GM18526 (cell line): Measurements from ENCODE around the gene CDH4.

ENCODE experiments used
- POLR2A ChIP-seq: IDR thresholded peaks from 3 replicates; pipeline ENCODE4 v1.6.1; 2011; ENCODE audit not compliant: insufficient read length; ENCODE audit errors: extremely low read depth

Gene CDH4

DNA sequence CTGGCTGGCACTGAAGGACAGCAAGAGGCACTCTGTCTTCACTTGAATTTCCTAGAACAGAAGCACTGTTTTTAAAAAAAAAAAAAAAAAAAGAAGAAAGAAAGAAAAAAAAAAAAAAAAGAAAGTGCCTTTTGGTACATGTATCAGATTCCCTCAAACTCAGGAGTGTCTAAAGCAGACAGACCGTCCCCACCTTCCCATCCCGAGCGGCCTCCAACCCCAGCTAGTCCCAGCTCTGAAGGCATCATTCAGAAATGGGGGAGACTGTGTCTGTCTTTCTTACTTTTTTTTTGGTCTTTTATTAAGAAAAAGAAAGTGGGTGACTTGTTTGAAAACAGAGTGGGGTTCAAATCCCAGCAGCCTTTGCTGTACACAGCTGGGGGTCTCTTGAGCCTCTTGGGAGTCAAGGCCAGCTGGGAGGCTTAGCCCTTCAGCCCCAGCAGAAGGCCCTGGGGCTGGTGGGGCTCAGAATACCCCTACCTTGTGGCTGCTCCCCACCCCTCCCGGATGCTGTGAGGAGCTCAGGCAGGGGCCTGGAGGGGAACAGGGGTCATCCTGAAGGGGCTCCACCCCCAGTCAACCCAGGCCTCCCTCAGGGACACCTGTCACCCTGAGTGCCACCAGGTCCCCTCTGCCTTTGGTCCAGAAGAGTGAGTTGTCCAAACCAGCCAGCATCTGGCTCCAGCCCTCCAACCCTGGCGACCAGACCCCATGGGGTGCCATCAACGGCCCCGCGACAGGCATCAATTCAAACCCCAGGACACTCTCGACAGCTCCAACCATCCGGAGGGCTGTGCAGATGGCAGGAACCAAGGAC is 685.3 kb downstream of the CDH4 start:
- no peak for TF ChIP-seq POLR2A

GRCh38 chr20:61937963-61938838 is 686.1 kb downstream of the CDH4 start:
- no peak for TF ChIP-seq POLR2A

- no peak for TF ChIP-seq POLR2A
These were observed 687.0 kb downstream of the CDH4 start for GRCh38 chr20:61938839-61939690.

GRCh38 chr20:61939691-61940360 is 687.8 kb downstream of the CDH4 start:
- TF ChIP-seq POLR2A: no peak

- no peak for TF ChIP-seq POLR2A
These were observed 688.4 kb downstream of the CDH4 start for GRCh38 chr20:61940491-61940890.

DNA sequence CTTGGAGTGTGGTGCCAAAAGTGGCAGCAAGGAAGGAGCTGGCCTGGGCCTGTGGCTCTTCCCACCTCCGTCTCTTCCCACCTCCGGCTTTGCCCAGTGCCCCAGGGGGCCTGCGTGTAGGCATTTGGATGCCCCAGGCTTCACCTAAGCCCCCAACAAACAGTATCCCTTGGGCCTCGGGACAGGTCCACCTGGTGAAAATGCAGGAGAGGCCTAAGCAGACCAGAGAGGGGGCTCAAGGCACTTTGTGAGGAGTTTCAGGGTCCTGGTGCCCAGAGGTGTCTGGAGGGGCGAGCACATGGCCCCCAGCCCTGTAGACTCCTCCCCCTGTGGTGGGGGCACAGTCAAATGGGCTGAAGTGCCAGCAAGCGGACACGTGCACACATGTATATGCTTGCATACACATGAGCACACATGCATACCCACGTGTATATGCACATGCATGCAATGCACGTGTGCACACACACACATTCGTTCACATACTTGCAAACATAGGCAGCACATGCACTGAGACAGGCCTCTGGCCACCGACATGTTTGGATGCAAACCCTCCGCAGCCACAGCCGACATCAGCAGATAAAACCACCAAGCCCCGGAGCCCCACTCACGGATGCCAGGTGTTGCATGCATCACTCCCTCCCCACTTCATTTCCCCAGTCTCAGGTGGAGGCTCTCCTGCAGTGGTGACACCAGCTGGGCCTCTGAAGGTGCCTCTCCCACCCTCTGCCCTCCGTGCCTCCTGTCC is 689.1 kb downstream of the CDH4 start:
- TF ChIP-seq POLR2A: no peak

- TF ChIP-seq POLR2A: no peak
These were observed 689.8 kb downstream of the CDH4 start for GRCh38 chr20:61941721-61942405.

DNA sequence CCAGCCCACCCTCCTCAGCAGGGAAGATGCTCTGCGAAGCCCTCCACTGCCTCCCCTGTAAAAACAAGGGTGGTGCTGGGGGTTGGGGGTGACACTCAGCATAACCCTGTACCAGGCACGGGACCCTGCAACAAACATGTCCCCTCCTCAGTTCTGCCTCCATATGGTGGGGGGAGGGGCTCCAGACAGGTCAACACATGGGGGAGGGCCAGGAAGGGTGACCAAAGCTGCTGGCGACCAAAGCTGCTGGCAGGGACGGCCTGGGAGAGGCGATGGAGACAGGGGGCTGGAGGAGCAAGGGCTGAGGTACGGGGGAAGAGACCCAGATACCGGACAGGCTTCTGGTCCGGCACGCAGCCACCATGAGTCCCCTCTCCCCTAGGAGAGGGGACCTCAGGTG is 690.5 kb downstream of the CDH4 start:
- no peak for TF ChIP-seq POLR2A

- TF ChIP-seq POLR2A: no peak
These were observed 696.7 kb downstream of the CDH4 start for GRCh38 chr20:61948586-61949362.

DNA sequence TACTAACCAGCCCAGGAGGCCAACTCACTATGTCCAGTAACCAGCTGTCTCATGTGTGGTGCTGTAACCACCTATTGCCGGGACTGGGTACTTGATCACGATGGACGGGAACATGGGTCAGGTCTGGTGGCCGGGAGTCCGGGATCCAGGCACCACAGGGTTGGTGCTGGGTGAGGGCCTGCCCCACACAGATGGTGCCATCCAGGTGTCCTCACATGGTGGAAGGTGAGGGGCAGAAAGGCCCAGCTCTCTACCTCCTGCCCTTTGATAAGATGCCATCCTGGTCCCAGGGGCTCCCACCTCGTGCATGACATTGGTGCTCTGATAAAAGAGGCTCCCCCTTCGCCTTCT is 697.3 kb downstream of the CDH4 start:
- TF ChIP-seq POLR2A: no peak

- no peak for TF ChIP-seq POLR2A
These were observed 697.9 kb downstream of the CDH4 start for GRCh38 chr20:61949714-61950640.

GRCh38 chr20:61950641-61951071 is 698.6 kb downstream of the CDH4 start:
- no peak for TF ChIP-seq POLR2A
